Endometrium (tissue), 2 donors: Measurements from ENCODE around the gene UBE2E2.
"Not testable (repeated sequence)": the region's sequence is repeated elsewhere in the genome, so short reads cannot be mapped to it uniquely, and the experiment has no call there.

Experiments
- FAIRE-seq: peaks from 2 replicates; lab custom pipeline; 2012; peaks lifted over from hg19 to GRCh38; lab: Jason Lieb, UNC
- donor health status: control.
- donor health status: control.

UBE2E2 gene

GRCh38 chr3:23331141-23331935 is 128.2 kb downstream of the UBE2E2 start:
- no peak for FAIRE-seq

GRCh38 chr3:23333633-23334032 is 130.5 kb downstream of the UBE2E2 start:
- FAIRE-seq: no peak

GRCh38 chr3:23336853-23337252 is 133.7 kb downstream of the UBE2E2 start:
- FAIRE-seq: not testable (repeated sequence)

- no peak for FAIRE-seq
These were observed 138.2 kb downstream of the UBE2E2 start for GRCh38 chr3:23341147-23341838.

- FAIRE-seq: no peak
These were observed 139.2 kb downstream of the UBE2E2 start for GRCh38 chr3:23342343-23342742.

DNA sequence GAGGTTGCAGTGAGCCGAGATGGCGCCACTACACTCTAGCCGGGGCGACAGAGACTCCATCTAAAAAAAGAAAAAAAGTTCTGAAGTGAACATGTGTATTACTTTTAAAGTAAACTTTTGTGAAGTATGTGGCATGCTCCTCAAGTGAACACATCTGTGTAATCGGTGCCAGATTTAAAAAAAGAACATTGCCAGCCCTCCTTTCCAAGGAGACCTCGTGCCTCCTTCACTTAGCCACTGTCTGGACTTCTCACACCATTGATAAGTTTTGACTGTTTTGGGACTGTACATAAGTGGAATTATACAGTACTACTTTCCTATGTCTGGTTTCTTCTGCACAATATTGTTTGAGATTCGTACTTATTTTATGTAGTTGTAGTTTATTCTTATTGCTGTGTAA is 140.4 kb downstream of the UBE2E2 start:
- no peak for FAIRE-seq

- FAIRE-seq: no peak
These were observed 141.8 kb downstream of the UBE2E2 start for GRCh38 chr3:23344886-23345285.

- FAIRE-seq: not testable (repeated sequence)
These were observed 146.3 kb downstream of the UBE2E2 start for GRCh38 chr3:23349444-23349843.

- FAIRE-seq: no peak
These were observed 153.0 kb downstream of the UBE2E2 start for GRCh38 chr3:23356169-23356568.

DNA sequence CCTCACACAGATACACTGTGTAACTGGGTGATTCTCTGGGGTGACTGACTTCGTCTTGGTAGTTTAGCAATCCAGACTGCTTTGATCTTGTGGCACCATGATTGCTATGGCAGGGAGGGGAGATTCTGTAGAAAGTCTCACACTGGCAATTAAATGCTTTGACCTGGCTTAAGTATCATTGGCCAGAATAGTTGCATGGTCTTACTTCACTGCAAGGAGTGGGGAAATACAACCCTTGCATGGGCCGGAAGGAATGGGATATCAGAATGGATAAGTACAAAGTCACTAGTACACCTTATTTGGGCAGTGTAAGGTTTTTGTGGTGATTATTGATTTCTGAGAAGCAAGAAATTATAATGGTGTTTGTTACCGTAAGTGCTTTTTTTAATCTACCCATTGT is 153.8 kb downstream of the UBE2E2 start:
- no peak for FAIRE-seq

- FAIRE-seq: no peak
These were observed 156.0 kb downstream of the UBE2E2 start for GRCh38 chr3:23359116-23359515.

GRCh38 chr3:23365066-23365465 is 161.9 kb downstream of the UBE2E2 start:
- no peak for FAIRE-seq

DNA sequence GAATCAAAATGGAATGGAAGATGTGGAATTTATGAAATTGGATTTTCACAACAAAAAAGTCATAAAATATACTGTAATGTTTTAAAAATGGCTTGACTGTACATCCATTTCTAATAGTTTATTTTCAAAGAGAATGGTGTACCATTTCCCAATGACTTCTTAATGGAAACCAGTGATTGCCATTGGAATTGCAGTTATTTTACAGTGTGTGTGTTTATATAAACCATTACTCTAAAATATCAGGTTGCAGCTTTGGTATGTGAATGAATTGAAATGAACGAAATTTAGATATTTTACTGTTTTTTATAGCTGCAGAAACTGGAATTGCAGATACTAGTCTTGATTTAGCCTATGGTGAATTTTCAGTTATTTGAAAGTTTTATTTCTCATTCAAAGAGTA is 165.6 kb downstream of the UBE2E2 start:
- FAIRE-seq: no peak

DNA sequence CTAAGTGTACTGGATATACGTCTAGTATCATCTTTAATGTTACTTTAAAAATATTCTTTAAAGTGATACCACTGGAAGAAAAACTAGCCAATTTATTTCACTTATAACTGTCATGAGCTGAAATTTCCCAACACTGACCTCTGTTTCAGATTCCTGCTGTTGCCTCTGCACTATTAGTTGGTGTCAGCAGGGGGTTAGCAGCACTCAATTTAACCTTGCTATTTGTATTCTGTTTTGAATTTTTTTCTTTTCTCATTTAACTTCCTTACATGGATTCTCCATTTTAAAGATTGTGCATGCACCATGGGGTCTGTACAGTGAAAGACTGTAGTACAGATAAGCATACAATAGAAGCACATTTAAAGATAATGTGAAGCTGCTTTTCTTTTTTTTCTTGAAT is 169.2 kb downstream of the UBE2E2 start:
- FAIRE-seq: no peak

DNA sequence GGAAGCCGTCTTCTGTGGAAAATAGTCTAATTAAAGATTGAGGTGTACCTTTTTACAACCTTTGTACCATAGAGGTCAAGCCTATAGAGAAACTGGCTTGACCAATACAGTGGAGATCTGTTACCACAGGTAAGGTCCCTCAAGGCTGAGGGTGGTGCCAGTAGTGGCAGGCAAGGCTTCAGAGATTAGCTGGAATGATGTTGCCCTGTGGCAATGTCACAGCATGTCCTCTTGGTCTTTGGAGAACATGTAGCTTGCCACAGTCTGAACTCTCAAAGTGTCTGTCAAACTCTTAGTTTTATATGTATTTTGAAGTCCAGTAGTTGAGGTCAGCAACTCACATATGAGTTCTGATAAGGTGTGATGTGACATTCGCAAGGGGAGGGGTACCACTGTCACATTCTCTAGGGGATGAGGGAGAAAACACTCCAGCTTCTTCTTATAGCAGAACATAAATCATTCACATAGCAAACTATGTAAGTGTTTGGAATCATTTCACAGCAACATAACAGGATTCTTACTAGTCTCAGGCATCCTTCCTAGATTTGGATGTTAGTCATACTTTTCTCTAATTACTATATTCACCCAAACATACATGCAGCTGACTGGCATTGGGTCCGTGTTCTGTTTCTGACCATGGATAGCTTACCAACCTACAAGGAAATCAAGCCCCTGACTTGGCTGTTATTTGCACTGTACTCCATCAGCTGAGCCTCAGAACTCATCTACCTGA is 173.6 kb downstream of the UBE2E2 start:
- no peak for FAIRE-seq

- FAIRE-seq: no peak
These were observed 175.0 kb downstream of the UBE2E2 start for GRCh38 chr3:23377928-23378672.

DNA sequence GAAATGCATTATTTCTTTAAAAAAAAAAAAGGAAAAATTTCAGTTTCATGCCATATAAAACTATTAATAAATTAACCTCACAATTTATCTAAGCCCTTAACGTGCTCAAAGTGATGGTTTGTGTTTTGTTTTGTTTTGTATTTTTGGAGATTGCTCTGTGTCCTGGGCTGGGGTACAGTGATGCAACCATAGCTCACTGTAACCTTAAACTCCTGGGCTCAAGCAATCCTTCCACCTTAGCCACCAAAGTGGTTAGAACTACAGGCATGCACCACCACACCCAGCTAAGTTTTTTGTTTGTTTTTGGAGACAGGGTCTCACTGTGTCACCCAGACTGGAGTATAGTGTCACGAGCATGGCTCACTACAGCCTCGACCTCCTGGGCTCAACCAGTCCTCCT is 180.7 kb downstream of the UBE2E2 start:
- no peak for FAIRE-seq

DNA sequence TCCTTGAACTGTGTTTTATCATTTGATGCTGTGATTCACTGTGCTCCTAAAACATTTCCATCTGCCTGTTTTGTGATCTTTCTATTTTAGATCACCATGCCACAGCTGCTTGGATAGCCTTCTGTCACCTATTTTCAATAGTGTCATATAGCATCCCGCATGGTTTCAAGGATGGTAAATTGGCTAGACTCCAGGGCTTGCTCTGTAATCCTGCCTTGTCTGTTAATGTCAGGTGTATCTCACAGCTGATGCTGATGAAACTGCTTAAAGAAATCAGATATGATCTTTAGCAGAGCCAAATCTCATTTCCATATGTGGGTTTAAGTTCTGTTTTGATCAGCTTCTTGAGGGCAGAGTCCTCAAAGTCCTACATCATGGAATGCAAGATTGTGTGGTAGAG is 182.2 kb downstream of the UBE2E2 start:
- no peak for FAIRE-seq

DNA sequence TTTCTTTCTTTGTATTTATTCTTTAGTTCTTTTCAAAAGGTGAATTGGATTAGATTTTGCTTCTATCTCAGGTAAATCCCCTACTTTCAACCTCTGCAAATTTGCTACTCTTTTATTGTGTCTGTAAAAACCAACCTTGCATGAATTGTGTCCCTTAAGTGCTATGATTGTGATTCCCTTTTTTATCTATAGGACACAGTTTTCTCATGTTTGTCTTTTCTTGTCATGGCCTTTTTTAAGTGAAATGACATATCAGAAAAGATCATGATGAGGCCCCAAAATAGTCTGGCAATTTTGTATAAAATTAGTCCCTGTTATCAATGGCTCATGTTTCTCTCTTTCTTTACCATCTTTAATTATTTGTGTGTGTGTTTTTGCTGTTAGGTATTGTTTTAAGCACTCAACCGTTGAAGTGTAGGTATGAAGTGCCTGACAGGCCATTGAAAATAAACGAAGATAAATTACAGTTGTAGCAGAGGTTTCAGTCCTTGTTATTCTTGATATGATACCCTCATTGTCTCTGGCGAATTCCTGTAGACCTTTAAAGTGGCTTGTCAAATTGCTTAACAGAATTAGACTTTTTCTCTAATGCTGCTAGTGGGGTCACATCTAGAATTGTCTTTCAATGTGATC is 184.3 kb downstream of the UBE2E2 start:
- no peak for FAIRE-seq

DNA sequence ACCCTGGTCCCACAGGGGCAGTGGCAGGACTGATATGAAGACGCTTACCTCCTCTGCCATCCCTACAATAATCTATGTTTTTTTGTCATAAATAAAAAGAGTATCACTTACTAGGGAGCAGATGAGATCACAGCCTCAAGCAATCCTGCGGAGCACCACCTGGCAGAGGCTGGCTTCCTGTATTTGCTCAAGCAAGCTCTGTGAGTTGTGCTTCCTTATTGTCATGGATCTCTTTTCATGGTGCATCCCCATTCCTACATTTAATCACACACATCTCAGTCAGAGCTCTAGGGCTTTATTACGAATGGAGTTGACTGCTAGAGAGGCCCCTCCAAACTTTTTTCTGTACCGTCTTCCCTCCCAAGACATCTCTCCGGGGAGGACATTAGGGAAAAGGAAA is 186.0 kb downstream of the UBE2E2 start:
- FAIRE-seq: no peak

- no peak for FAIRE-seq
These were observed 186.6 kb downstream of the UBE2E2 start for GRCh38 chr3:23389686-23390085.

GRCh38 chr3:23390446-23390845 is 187.3 kb downstream of the UBE2E2 start:
- no peak for FAIRE-seq
